Measurements from ENCODE around the gene CEP57L1. TPM values are rescaled to one million over a fixed set of nuclear protein-coding genes. Genes with fewer than 3 reads are reported as not detected.

Gene CEP57L1
- total and polyA plus RNA-seq, 2 experiments from 2014 or later = 11.9 to 18.7 TPM

GRCh38 chr6:109055771-109056235, 39.5 kb upstream of the CEP57L1 start:
- Histone ChIP-seq H3K9me3 (ENCODE audit: low read depth) (no peaks in the 10 kb centered on the region), H3K79me2 (peaks cover 26% of the 10 kb centered on the region), H3K36me3 (replicated peaks; ENCODE audit: insufficient read depth, low read depth) (no peaks in the 10 kb centered on the region), H4K20me1 (ENCODE audit: insufficient read depth, poor library complexity, severe bottlenecking) (no peaks in the 10 kb centered on the region), H3K4me1 (ENCODE audit: insufficient read depth) (peaks cover 4% of the 10 kb centered on the region), H3K4me2 (no peak overlapping the region), H3K9me2 (replicated peaks; ENCODE audit: insufficient read depth) (no peaks in the 10 kb centered on the region), H3K27ac (no peak overlapping the region), H2AFZ (no peak overlapping the region), H3K4me3 (no peak overlapping the region), H3K27me3 (no peaks in the 10 kb centered on the region)
- no peak for TF ChIP-seq EZH2phosphoT487 (IDR thresholded peaks at IDR 0.05; ENCODE audit: low read depth, severe bottlenecking, unreplicated experiment)
- no peak for TF ChIP-seq EZH2 (IDR thresholded peaks at IDR 0.05; ENCODE audit: borderline replicate concordance)
- TF ChIP-seq CTCF (IDR thresholded peaks at IDR 0.05; ENCODE audit: poor library complexity) = no peak
- WGBS (ENCODE audit: low lambda C conversion rate, missing lambda C conversion rate) = 83% methylated on average over 1 of the region's 1 CpG
- no peak for DNase-seq (ENCODE audit: low spot score)

GRCh38 chr6:109056661-109057060, 38.6 kb upstream of the CEP57L1 start:
- no peak for DNase-seq (ENCODE audit: low spot score)
- Histone ChIP-seq H3K36me3 (replicated peaks; ENCODE audit: insufficient read depth, low read depth) (no peaks in the 10 kb centered on the region), H3K27ac (no peak overlapping the region), H3K9me3 (ENCODE audit: low read depth) (no peaks in the 10 kb centered on the region), H3K4me2 (no peak overlapping the region), H3K9me2 (replicated peaks; ENCODE audit: insufficient read depth) (no peaks in the 10 kb centered on the region), H3K4me3 (no peak overlapping the region), H4K20me1 (ENCODE audit: insufficient read depth, poor library complexity, severe bottlenecking) (no peaks in the 10 kb centered on the region), H3K79me2 (peaks cover 30% of the 10 kb centered on the region), H3K4me1 (ENCODE audit: insufficient read depth) (peaks cover 4% of the 10 kb centered on the region), H3K27me3 (no peaks in the 10 kb centered on the region), H2AFZ (no peak overlapping the region)
- TF ChIP-seq EZH2phosphoT487 (IDR thresholded peaks at IDR 0.05; ENCODE audit: low read depth, severe bottlenecking, unreplicated experiment) (no peak), CTCF (IDR thresholded peaks at IDR 0.05; ENCODE audit: poor library complexity) (no peak), EZH2 (IDR thresholded peaks at IDR 0.05; ENCODE audit: borderline replicate concordance) (no peak)

DNA sequence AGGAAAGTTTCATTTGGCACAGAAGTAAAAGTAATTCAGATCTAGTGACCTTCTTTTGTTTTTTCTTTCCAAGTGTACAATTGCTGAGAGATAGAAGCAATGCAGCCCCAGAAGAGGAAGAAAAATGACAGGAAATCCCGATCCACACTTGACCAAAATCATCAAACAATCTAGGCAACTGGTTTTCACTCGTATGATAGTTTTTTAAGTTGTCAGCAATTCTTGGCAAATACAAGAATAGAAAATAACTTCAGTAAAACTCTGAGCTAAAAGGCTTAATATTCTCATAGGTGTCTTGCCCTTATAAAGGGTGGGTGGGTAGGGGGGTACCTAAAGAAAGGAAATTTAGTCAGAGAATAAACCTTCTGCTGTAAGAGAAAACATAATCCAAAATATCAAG, 36.7 kb upstream of the CEP57L1 start:
- Histone ChIP-seq H3K4me3 (no peak overlapping the region), H3K27ac (no peak overlapping the region), H3K4me2 (no peak overlapping the region), H3K36me3 (replicated peaks; ENCODE audit: insufficient read depth, low read depth) (no peaks in the 10 kb centered on the region), H3K27me3 (no peaks in the 10 kb centered on the region), H4K20me1 (ENCODE audit: insufficient read depth, poor library complexity, severe bottlenecking) (no peaks in the 10 kb centered on the region), H3K4me1 (ENCODE audit: insufficient read depth) (peaks cover 4% of the 10 kb centered on the region), H3K9me2 (replicated peaks; ENCODE audit: insufficient read depth) (no peaks in the 10 kb centered on the region), H3K9me3 (ENCODE audit: low read depth) (no peaks in the 10 kb centered on the region), H3K79me2 (peaks cover 22% of the 10 kb centered on the region), H2AFZ (no peak overlapping the region)
- 91% methylated on average over 2 of the region's 2 CpGs for WGBS (ENCODE audit: low lambda C conversion rate, missing lambda C conversion rate)
- TF ChIP-seq EZH2 (IDR thresholded peaks at IDR 0.05; ENCODE audit: borderline replicate concordance) (no peak), EZH2phosphoT487 (IDR thresholded peaks at IDR 0.05; ENCODE audit: low read depth, severe bottlenecking, unreplicated experiment) (no peak), CTCF (IDR thresholded peaks at IDR 0.05; ENCODE audit: poor library complexity) (no peak)
- no peak for DNase-seq (ENCODE audit: low spot score)

DNA sequence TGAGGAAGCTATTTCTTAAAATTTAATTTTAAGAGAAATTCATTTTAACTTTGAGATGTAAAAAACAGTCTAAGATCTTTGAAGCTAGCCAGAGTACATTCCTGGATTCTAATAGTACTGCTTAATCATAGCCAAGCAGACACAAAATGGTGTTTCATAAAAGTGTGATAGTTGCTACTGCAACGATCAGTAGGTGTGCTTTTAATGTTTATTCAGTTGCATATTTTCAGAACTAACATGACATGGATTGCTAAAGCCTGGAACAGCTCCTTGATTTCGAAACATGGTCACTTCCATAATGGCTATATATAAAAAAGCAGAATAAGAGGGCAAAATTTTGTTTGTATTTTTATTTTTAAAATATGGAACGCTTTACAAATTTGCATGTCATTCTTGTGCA, 36.2 kb upstream of the CEP57L1 start:
- no peak overlapping the region for H3K27ac ChIP-seq
- peaks cover 22% of the 10 kb centered on the region for H3K79me2 ChIP-seq
- H3K36me3 ChIP-seq (replicated peaks; ENCODE audit: insufficient read depth, low read depth) = no peaks in the 10 kb centered on the region
- peaks cover 4% of the 10 kb centered on the region for H3K4me1 ChIP-seq (ENCODE audit: insufficient read depth)
- no peak overlapping the region for H2AFZ ChIP-seq
- DNase-seq (ENCODE audit: low spot score) = no peak
- H3K9me2 ChIP-seq (replicated peaks; ENCODE audit: insufficient read depth) = no peaks in the 10 kb centered on the region
- H3K4me3 ChIP-seq = no peak overlapping the region
- no peaks in the 10 kb centered on the region for H3K9me3 ChIP-seq (ENCODE audit: low read depth)
- H3K27me3 ChIP-seq = no peaks in the 10 kb centered on the region
- no peak for TF ChIP-seq EZH2phosphoT487 (IDR thresholded peaks at IDR 0.05; ENCODE audit: low read depth, severe bottlenecking, unreplicated experiment)
- no peak for TF ChIP-seq CTCF (IDR thresholded peaks at IDR 0.05; ENCODE audit: poor library complexity)
- TF ChIP-seq EZH2 (IDR thresholded peaks at IDR 0.05; ENCODE audit: borderline replicate concordance) = no peak
- H4K20me1 ChIP-seq (ENCODE audit: insufficient read depth, poor library complexity, severe bottlenecking) = no peaks in the 10 kb centered on the region
- no peak overlapping the region for H3K4me2 ChIP-seq
- 74% methylated on average over 3 of the region's 3 CpGs for whole genome bisulfite sequencing (ENCODE audit: low lambda C conversion rate, missing lambda C conversion rate)
